HEK293T (cell line): Measurements from ENCODE around the gene BFSP1.
A peak's percentile ranks its signal among the peaks of the same experiment; 100 is the strongest.

Source experiments
- CTCF ChIA-PET: fragments of 350-600 bp; formaldehyde crosslinking; extraction: SDS; loops from one replicate; lab custom pipeline; 2021; ENCODE audit warnings: antibody characterized with exemption, inconsistent platforms; lab: Yijun Ruan, JAX
- POLR2A ChIA-PET: fragments of 350-600 bp; formaldehyde crosslinking; extraction: SDS; loops from one replicate; lab custom pipeline; 2020; ENCODE audit warnings: antibody characterized with exemption, inconsistent platforms; lab: Yijun Ruan, JAX
- DNase-seq: peaks from one replicate; pipeline ENCODE4 v3.0.0; 2012; ENCODE audit warnings: mixed read lengths; ENCODE audit errors: extremely low spot score
- ARNT ChIP-seq: fragments of 450-650 bp; IDR thresholded peaks from 2 replicates; pipeline ENCODE4 v1.6.1; 2017; ENCODE audit warnings: mild to moderate bottlenecking
- BHLHE40 ChIP-seq: fragments of 450-650 bp; IDR thresholded peaks from 2 replicates; pipeline ENCODE4 v1.6.1; 2016; ENCODE audit warnings: mild to moderate bottlenecking, moderate library complexity, borderline replicate concordance
- CTBP1 ChIP-seq: fragments of 450-650 bp; IDR thresholded peaks from 2 replicates; pipeline ENCODE4 v1.6.1; 2016; ENCODE audit warnings: borderline replicate concordance
- ELF4 ChIP-seq: fragments of 450-650 bp; IDR thresholded peaks from 2 replicates; pipeline ENCODE4 v1.6.1; 2017; ENCODE audit warnings: antibody characterized with exemption
- FOXA1 ChIP-seq: fragments of 450-650 bp; IDR thresholded peaks from 2 replicates; pipeline ENCODE4 v1.6.1; 2016; ENCODE audit warnings: mild to moderate bottlenecking
- FOXK2 ChIP-seq: fragments of 450-650 bp; IDR thresholded peaks from 2 replicates; pipeline ENCODE4 v1.6.1; 2016; ENCODE audit warnings: mild to moderate bottlenecking
- FOXM1 ChIP-seq: fragments of 450-650 bp; IDR thresholded peaks from 2 replicates; pipeline ENCODE4 v1.6.1; 2017; ENCODE audit warnings: mild to moderate bottlenecking, borderline replicate concordance
- HDGF ChIP-seq: fragments of 450-650 bp; IDR thresholded peaks from 2 replicates; pipeline ENCODE4 v1.6.1; 2017; ENCODE audit warnings: antibody characterized with exemption, borderline replicate concordance
- L3MBTL2 ChIP-seq: fragments of 450-650 bp; conservative IDR thresholded peaks from 2 replicates; pipeline ENCODE4 v1.6.1; 2016; ENCODE audit warnings: mild to moderate bottlenecking
- LEF1 ChIP-seq: fragments of 450-650 bp; IDR thresholded peaks from 2 replicates; pipeline ENCODE4 v1.6.1; 2017; ENCODE audit warnings: mild to moderate bottlenecking, borderline replicate concordance
- NFRKB ChIP-seq: fragments of 450-650 bp; IDR thresholded peaks from 2 replicates; pipeline ENCODE4 v1.6.1; 2016; ENCODE audit warnings: mild to moderate bottlenecking, moderate library complexity
- PKNOX1 ChIP-seq: fragments of 450-650 bp; IDR thresholded peaks from 2 replicates; pipeline ENCODE4 v1.6.1; 2016
- SP1 ChIP-seq: fragments of 450-650 bp; IDR thresholded peaks from 2 replicates; pipeline ENCODE4 v1.6.1; 2017
- SUZ12 ChIP-seq: fragments of 450-650 bp; IDR thresholded peaks from 2 replicates; pipeline ENCODE4 v1.6.1; 2016; ENCODE audit warnings: mild to moderate bottlenecking
- TARDBP ChIP-seq: fragments of 450-650 bp; IDR thresholded peaks from 2 replicates; pipeline ENCODE4 v1.6.1; 2016
- ZNF384 ChIP-seq: fragments of 450-650 bp; IDR thresholded peaks from 2 replicates; pipeline ENCODE4 v1.6.1; 2016

The BFSP1 gene

GRCh38 chr20:17504898-17505635 is 26.1 kb downstream of the BFSP1 start:
- ChIA-PET CTCF (interaction anchor here (0.9 kb wide), 3 partner anchors 10 to 114 kb away, joined by 3 to 4 read pairs (median 3); no protein-coding TSS in a partner anchor), POLR2A (interaction anchor here (1.0 kb wide), 1 partner anchor 26 kb away, joined by 3 read pairs; the partner anchor contains the start of gene BFSP1)
- peak; percentile 49 for DNase-seq
- TF ChIP-seq FOXM1: no peak
- TF ChIP-seq ELF4: no peak
- no peak for TF ChIP-seq LEF1
- no peak for TF ChIP-seq FOXA1
- TF ChIP-seq BHLHE40: no peak
- no peak for TF ChIP-seq SUZ12
- TF ChIP-seq NFRKB: no peak
- TF ChIP-seq ARNT: no peak
- TF ChIP-seq ZNF384: peak; percentile 94
- TF ChIP-seq FOXK2: no peak
- 0 out of 2 replicates have a peak, but pooled peaks have one; percentile 29 for TF ChIP-seq L3MBTL2
- TF ChIP-seq HDGF: no peak

GRCh38 chr20:17504066-17504897 is 26.9 kb downstream of the BFSP1 start:
- DNase-seq: peak; percentile 48
- POLR2A ChIA-PET: interaction anchor here (1.0 kb wide), 1 partner anchor 27 kb away, joined by 3 read pairs; the partner anchor contains the start of gene BFSP1
- TF ChIP-seq CTBP1 (no peak), ZNF384 (no peak), L3MBTL2 (no peak), FOXK2 (no peak), NFRKB (no peak), ELF4 (no peak), ARNT (no peak), FOXA1 (no peak), FOXM1 (no peak), PKNOX1 (no peak), SP1 (no peak), HDGF (no peak), BHLHE40 (no peak), LEF1 (no peak), TARDBP (no peak), SUZ12 (no peak)
- CTCF ChIA-PET: no interaction called here

GRCh38 chr20:17503301-17504065 is 27.7 kb downstream of the BFSP1 start:
- DNase-seq: no peak
- ChIA-PET CTCF (no interaction called here), POLR2A (no interaction called here)
- TF ChIP-seq CTBP1: no peak
- no peak for TF ChIP-seq PKNOX1
- TF ChIP-seq ELF4: no peak
- no peak for TF ChIP-seq TARDBP
- no peak for TF ChIP-seq ZNF384
- no peak for TF ChIP-seq FOXK2
- no peak for TF ChIP-seq LEF1
- no peak for TF ChIP-seq L3MBTL2
- TF ChIP-seq FOXA1: no peak
- TF ChIP-seq NFRKB: no peak

GRCh38 chr20:17502105-17502504 is 29.1 kb downstream of the BFSP1 start:
- DNase-seq: no peak
- TF ChIP-seq LEF1 (no peak), PKNOX1 (no peak), NFRKB (no peak), FOXM1 (no peak), ZNF384 (no peak), HDGF (no peak)
- ChIA-PET CTCF (no interaction called here), POLR2A (no interaction called here)

GRCh38 chr20:17501701-17502100 is 29.5 kb downstream of the BFSP1 start:
- no peak for DNase-seq
- TF ChIP-seq CTBP1 (no peak), FOXA1 (no peak), FOXK2 (no peak)
- POLR2A ChIA-PET: no interaction called here
- CTCF ChIA-PET: no interaction called here

- ChIA-PET CTCF (no interaction called here), POLR2A (no interaction called here)
- no peak for TF ChIP-seq CTBP1
- no peak for TF ChIP-seq FOXK2
- no peak for TF ChIP-seq BHLHE40
- DNase-seq: no peak
These were observed 30.4 kb downstream of the BFSP1 start for GRCh38 chr20:17500826-17501225.
